HG03064 (cell line): Measurements from ENCODE around the gene DYNAP.

Source experiments
- ATAC-seq: cut with Tn5 transposase; IDR thresholded peaks from one replicate; pipeline ENCODE4 v1.9.1; 2021; ENCODE audit warnings: low read depth; ENCODE audit not compliant: unreplicated experiment

Gene DYNAP

DNA sequence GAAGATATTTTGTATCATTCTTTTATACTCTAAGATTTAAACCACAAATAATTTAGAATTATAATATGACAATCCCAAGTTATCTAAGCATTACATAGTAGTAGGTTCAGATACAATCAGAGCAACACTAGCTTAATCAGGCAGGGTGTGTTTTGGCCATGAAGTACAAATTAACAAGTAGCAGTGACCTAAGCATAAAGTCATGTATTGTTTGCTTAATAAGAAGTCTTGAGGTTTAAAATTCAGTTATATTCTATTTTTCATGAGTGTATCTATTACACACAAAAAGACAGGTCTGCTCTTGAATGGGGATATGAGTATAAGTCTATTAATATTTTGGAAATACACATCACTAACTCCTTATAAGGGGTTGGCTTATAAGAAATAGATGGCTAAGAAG lies 39.9 kb downstream of the DYNAP start:
- no peak for ATAC-seq

DNA sequence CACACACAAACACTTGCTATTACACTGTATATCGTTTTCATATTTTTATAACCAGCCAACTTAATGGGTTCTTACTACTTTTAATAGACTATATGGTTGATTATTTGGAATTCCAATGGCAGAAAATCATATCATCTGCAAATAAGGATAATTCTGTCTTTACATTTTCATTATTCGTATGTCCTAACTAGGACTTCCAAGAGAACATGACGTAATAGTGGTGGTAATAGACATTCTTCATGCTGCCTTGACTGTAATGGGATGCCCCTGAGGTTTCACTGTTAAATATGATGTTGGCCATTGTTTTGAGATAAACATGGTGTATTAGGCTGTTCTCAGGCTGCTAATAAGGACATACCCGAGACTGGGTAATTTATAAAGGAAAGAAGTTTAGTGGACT lies 45.2 kb downstream of the DYNAP start:
- no peak for ATAC-seq

DNA sequence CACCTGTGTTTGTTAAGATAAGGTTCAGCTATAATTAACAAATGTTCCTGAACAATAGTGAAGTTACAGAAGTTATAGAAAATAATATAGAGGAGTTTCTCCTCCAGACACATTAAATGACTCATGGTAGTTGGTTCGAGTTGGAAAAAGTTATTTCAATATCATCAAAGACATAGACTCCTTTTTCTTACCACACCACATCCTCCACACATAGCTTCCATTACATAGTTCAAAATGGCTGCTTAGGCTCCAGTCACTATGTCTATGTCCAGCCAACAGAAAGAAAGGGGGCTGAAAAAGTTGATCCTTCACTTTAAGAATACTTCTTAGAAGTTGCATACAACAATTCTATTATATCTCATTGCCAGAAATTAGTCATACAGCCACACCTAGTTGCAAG lies 50.7 kb downstream of the DYNAP start:
- no peak for ATAC-seq

DNA sequence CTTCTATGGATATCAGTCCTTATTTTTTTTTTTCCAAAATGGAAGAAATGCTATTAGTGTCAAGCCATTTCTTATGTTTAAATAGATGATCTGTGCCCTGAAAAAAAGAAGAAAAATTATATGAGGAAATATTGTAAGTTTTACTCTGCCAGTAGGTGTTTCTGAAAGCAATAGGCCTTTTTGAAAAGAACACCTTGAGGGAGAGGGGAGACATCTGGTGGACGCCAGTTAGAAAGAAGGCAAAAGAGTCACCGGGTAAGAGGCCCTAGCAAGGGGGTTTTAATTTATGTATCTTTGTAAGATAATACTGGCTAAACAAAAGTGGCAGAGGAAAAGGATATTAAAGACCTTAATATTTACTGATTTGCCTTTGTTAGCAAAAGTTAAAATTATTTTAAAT lies 56.1 kb downstream of the DYNAP start:
- no peak for ATAC-seq
